Urinary bladder (tissue), 4 donors: ENCODE measurements around the gene MLLT10. TPM values are rescaled to one million over a fixed set of nuclear protein-coding genes. Genes with fewer than 3 reads are reported as not detected.
A peak's percentile ranks its signal among the peaks of the same experiment; 100 is the strongest.

ENCODE experiments used
- DNase-seq: peaks from one replicate; pipeline ENCODE4 v3.0.0-alpha.2; 2015; ENCODE audit errors: extremely low spot score
- H3K27ac ChIP-seq: one replicate; pipeline ENCODE4 v1.5.1; 2013; ENCODE audit warnings: low read depth, mild to moderate bottlenecking, moderate library complexity
- H3K36me3 ChIP-seq: one replicate; pipeline ENCODE4 v1.6.1; 2013; ENCODE audit warnings: mild to moderate bottlenecking, moderate library complexity; ENCODE audit not compliant: insufficient read depth
- H3K4me1 ChIP-seq: one replicate; pipeline ENCODE4 v1.6.1; 2013; ENCODE audit warnings: mild to moderate bottlenecking, moderate library complexity; ENCODE audit not compliant: insufficient read depth
- H3K4me3 ChIP-seq: one replicate; pipeline ENCODE4 v1.5.1; 2013; ENCODE audit warnings: low read depth, low read length
- WGBS: extraction: QIAGEN DNeasy Blood & Tissue Kit; methylation state at CpG from one replicate; pipeline ENCODE4 v1.1.7; 2013; 5-methylcytosine and 5-hydroxymethylcytosine counted together
- polyA plus RNA-seq: library from polyadenylated mRNA; stranded (reverse); fragments of 200-250 nt; gene quantifications from one replicate; pipeline ENCODE4 v1.2.3, GENCODE V29; 2013
- total RNA-seq: library from RNA; depleted of rRNA; stranded (reverse); fragments of >200 nt; gene quantifications from one replicate; pipeline ENCODE4 v1.2.3, GENCODE V29; 2014
- donor health status: healthy with polysubstance abuse.
- donor health status: healthy.

Gene MLLT10
- total and polyA plus RNA-seq, 2 donors, result 36.6 to 109 TPM

DNA sequence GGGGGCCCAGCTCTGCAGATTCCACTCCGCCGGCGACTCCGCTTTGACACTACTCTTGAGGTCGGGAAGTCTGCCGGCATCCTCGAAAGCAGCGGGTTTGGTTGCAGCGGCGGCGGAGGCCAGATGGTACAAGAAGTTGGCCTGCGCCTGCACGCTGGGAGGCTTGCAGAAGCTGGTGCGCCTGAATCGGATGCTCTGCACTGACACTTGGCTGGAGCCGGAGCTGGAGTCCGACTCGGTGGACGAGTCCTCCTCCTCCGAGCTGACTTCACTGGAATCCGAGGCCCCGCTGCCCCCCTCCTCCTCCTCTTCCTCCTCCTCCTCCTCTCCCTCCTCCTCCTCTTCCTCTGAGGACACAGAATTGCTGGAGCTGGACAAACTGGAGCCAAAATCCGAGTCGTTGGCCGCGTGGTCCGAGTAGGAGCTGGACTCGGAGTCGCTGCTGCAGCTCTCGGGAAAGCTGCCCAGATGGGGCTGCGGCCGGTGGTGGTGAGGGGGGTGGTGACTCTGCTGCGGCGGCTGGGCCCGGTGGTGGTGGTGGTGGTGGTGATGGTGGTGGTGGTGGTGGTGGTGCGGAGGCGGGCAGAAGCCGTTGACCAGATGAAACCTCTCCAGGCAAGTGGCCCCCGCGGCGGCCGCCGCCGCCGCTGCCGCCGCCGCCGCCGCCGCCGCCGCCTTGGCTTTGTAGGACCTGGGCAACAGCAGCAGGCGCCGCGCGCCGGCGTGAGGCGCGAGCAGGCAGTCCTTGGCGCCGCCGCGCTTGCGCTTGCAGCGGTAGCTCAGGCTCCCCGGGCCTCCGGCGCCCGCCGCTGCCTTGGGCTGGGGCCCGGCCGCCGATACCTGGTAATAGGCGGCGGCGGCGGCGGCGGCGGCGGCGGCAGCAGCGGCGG, 17.5 kb upstream of the MLLT10 start:
- Histone ChIP-seq H3K4me1 (no peaks in the 10 kb centered on the region), H3K4me3 (peak overlapping the region; percentile 94), H3K36me3 (no peaks in the 10 kb centered on the region), H3K27ac (peak overlapping the region; percentile 72)
- DNase-seq, result no peak
- WGBS, result under 1% methylated on average over 84 of the region's 86 CpGs

DNA sequence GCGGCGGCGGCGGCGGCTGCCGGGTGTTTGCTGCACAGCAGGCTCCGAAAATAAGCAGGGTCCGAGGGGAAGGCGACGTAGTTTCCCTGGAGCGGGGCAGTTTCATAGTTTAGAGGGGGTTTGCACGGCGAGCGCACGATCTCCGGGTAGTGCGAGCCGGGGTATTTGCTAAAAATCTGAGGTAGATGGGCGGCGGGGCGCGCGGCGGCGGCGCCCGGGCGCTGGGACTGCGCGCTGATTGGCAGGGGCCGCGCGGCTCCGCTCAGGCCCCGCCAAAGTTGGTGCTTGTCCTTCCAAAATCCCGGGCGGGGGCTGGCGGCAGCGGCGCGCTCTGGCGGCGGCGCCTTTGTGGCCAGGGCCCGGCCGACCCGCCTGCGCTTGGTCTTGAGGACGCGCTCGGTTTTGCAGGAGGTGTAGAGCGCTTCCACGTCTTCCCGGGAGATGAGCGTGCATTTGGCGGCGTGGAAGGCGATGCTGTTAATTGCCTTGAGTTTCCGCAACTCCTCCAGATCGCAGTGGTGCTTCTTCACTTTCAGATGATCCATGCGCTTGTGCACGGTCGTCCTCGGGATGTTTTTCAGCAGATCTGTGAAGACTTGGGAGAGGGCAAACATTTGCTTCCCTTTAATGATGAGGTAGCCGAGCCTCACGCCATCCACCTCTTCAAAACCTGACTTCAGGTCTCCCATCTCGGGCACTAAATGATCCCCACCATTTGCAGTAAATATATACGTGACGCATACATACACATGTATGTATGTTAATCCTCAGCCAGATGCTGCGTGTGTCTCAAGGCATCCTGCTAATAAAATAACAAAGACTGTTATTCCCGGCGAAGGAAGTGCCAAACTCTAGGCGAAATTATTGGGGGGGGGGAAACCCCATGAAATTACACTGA, 16.6 kb upstream of the MLLT10 start:
- peak overlapping the region; percentile 94 for H3K4me3 ChIP-seq
- H3K36me3 ChIP-seq, result no peaks in the 10 kb centered on the region
- H3K4me1 ChIP-seq, result no peaks in the 10 kb centered on the region
- no peak for DNase-seq
- under 1% methylated on average over 73 of the region's 73 CpGs for WGBS
- H3K27ac ChIP-seq, result peak overlapping the region; percentile 72

DNA sequence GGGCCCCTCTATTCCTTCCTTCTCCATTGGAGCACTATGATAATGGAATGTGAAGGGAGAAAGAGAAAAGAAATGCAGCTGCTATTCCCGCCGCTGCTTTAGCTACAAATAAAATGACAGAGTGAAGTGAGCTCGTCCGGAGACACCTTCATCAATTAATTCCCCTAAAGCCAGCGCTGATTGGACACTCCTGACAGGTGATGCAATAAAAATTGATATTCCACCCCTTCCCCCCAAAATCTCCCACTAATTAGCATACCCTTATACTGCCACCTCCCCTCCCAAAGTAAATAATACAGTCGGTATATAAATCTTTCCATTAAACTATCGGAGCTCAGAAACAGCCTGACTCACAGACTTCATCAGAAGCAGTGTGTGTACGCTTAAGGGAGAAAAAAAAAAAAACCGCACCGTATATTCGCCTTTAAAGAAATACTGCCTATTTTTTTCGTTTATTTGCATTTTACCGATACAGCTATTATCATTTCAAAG, 15.8 kb upstream of the MLLT10 start:
- 8% methylated on average over 13 of the region's 13 CpGs for WGBS
- DNase-seq, result no peak
- H3K4me1 ChIP-seq, result no peaks in the 10 kb centered on the region
- H3K36me3 ChIP-seq, result no peaks in the 10 kb centered on the region
- H3K27ac ChIP-seq, result peak overlapping the region; percentile 72
- peak overlapping the region; percentile 94 for H3K4me3 ChIP-seq

DNA sequence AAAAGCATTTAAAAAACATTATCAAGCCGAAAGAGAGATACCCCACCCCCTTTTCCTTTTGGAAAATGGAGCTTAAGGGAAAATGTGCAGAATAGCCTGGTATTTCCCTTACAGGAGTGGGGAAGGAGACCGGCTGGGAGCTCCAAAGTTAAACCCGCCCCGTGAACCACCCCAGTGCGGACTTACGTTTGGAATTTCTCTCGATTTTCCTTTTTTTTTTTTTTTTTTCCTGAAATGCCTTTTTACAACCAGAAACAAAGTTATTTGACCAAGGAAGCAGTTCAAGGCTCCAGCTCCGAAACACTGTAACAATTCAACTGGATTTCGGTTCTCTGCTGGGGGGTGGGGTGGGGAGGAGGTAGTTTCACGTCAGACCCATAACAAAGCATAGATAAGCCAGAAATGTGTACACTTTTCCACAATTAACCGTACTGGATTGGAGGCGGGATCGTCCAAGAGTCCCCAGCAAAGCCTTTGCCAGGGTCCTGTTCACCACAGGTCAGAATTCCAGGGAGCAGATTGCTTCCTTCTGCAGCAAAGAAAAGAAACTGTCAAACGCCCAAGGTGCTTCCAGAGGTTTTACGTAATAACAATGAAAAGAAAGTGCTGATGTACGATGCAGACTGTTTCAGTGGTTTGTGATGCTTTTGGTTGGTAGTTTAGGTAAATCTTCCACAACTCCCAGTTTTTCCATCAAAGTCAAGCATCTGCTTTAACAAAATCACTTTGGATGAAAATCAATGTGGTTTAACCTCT, 15.2 kb upstream of the MLLT10 start:
- H3K4me3 ChIP-seq, result peak overlapping the region; percentile 94
- H3K36me3 ChIP-seq, result no peaks in the 10 kb centered on the region
- 8% methylated on average over 16 of the region's 16 CpGs for WGBS
- H3K4me1 ChIP-seq, result no peaks in the 10 kb centered on the region
- peak overlapping the region; percentile 82 for H3K27ac ChIP-seq
- DNase-seq, result no peak

DNA sequence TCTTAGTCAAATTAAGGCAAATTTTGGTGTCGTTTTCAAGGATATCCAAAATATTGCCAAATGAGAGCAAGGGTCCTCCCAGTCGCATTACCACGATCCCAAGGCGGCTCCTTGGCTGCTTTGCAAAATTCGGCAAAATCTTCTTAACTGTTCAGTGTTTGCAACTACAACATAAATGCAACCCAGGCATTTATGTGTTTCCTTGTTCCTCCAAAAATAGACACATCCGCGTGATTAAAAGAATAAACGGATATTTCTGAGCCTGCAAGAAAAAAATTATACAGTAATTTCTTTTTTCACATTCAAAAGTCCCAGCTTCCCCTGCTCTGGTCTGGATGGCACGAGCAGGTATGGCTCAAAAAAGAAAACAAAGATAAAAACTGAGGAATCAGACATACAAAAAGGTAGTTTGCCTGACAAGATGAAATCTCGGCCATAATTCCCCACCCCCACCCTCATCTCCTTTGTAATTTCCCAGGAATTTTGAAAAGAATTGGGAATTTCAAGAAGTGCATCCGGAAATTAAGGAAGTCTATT, 14.6 kb upstream of the MLLT10 start:
- DNase-seq, result no peak
- peaks cover 2% of the 10 kb centered on the region for H3K36me3 ChIP-seq
- H3K4me1 ChIP-seq, result no peaks in the 10 kb centered on the region

DNA sequence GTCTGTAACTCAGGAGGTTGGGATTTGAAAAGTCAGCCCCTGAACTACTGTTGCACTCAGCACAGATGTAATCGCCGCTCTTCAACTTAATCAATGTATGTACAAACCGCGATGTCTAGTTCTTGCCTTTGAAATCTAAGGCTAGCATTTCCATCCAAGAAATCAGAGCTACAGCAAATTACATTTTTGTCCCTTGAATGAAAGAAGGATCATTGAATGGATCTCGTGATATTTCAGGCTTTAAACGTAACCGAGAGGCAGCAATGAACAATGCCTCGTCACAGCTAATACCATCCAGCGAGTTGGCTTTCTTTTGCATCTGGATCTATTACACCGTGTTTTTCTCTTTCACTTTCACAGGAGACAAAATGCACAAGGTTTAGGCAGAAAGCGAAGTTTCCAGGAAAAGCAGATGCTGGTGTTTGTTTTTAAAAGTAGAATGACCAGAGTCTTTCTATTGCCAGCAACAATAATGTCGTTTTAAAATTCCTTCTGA, 14.0 kb upstream of the MLLT10 start:
- peak overlapping the region; percentile 47 for H3K4me3 ChIP-seq
- no peak for DNase-seq
- WGBS, result 6% methylated on average over 12 of the region's 12 CpGs
- peaks cover 2% of the 10 kb centered on the region for H3K36me3 ChIP-seq
- H3K4me1 ChIP-seq, result no peaks in the 10 kb centered on the region
- peak overlapping the region; percentile 80 for H3K27ac ChIP-seq

More for the DNA sequence above, 14.6 kb upstream of the MLLT10 start:
- peak overlapping the region; percentile 80 for H3K27ac ChIP-seq
- peak overlapping the region; percentile 94 for H3K4me3 ChIP-seq
- WGBS, result 10% methylated on average over 11 of the region's 11 CpGs

DNA sequence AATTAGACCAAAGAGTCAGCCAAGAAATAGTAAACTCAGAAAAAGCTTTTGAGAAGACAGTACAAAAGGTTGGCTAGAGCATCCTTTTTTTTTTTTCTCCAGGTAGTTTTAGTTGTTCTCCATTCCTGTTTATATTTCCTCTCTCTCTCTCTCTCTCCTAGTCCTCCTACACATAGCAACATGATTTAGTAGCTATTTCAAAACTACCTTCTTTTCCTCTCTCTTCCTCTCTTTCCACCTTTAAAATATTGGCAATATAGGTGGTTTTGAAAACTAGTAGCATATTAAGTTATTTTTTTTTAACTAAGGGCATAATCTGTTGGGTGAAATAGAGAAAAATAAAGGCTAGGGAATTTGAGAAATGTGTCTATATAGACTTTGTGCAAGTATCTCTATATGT, 13.5 kb upstream of the MLLT10 start:
- H3K36me3 ChIP-seq, result peaks cover 2% of the 10 kb centered on the region
- DNase-seq, result no peak
- H3K4me1 ChIP-seq, result no peaks in the 10 kb centered on the region
- peak overlapping the region; percentile 47 for H3K4me3 ChIP-seq
- H3K27ac ChIP-seq, result peak overlapping the region; percentile 85

DNA sequence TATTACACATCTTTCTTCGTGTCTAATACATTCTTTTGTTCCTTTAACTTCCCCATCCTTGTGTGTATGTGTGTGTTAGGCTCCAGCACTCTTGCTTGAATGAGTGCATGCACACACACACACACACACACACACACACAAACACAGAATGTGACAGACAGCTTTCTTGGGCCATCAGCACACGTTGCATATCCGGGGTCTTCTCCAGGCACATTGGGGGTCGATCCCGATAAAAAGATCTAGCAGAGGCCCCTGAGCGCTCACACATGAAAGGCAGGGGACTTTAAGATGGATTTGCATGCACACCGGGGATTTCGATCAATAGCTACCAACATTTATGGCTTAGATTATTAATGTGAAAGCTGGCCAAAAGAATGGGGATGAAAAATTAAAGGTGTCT, 13.1 kb upstream of the MLLT10 start:
- H3K27ac ChIP-seq, result peak overlapping the region; percentile 85
- WGBS, result 59% methylated on average over 8 of the region's 8 CpGs
- H3K4me3 ChIP-seq, result no peak overlapping the region
- no peaks in the 10 kb centered on the region for H3K4me1 ChIP-seq
- no peak for DNase-seq
- peaks cover 2% of the 10 kb centered on the region for H3K36me3 ChIP-seq

DNA sequence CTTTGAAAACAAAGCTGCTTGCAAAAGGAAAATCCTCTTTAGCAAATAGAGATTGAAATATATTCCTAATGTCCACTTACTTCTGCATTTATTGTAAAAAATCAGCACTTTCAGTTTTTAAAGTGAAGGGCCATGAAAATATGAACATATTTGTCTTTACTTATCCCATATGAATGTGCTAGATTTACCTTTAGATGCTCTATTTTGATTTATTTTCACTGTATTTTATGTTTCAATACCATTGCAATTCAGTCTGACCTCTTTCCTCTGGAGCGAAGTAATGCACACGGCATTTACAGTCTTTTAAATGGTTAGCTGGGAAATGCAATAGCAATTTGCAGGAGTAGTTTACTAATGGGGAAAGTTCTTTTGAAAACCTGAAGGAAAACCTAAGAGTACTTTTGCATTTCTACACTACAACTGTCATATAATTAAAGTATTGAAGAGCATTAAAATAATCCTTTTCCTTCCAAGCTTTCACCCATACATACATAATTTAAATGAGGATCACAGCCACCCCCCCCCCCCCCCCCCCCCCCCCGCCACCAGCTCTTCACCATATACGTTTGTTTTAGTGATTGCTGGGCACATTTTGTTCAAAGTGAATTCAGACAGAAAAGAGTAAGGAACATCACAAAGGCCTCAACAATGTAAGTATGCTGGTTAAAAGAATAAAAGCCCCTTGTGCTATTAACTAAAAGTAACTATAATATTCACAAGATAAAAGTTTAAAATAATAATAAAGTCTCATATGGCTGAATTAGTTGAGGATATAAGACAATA, 12.1 kb upstream of the MLLT10 start:
- DNase-seq, result no peak
- Histone ChIP-seq H3K4me1 (no peaks in the 10 kb centered on the region), H3K36me3 (peaks cover 2% of the 10 kb centered on the region), H3K27ac (no peak overlapping the region), H3K4me3 (no peak overlapping the region)
- WGBS, result 73% methylated on average over 4 of the region's 4 CpGs

DNA sequence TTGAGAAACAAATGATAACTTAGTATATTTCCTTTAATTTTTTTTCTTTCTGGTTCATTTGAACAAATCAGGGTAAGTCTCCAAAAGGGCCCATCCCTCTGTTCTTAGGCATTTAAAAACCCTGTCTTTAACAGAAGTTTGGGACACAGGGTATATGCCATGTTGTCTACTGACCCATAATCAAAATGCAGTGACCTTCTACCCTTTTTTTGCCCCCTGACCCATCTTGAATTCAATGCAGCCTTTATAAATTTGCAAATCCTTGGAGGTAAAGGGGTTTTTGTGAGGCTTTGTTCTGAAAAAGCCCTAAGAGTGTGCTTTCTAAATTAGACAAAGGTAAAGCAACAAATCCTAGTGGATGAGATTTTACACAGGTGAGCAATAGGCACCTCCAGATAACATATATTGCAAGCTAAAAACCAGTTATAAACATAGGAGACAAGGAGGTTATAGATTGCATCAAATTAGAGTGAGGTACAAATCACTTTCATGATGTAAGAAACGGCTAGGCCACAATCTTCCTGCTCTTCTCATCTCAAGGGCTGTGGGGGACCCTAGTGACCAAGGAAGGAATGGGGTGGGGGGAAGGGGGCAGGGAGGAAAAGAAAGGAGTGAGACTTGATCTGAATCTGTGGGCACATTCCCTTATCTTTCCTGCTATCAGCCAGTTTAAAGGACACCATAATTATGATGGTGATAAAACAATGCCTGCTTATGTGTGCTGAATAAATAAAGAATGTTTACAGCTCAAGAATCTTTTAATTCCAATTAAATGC, 11.2 kb upstream of the MLLT10 start:
- WGBS, result 68% methylated on average over 1 of the region's 1 CpG
- Histone ChIP-seq H3K27ac (no peak overlapping the region), H3K4me1 (no peaks in the 10 kb centered on the region), H3K4me3 (no peak overlapping the region), H3K36me3 (peaks cover 2% of the 10 kb centered on the region)
- no peak for DNase-seq

DNA sequence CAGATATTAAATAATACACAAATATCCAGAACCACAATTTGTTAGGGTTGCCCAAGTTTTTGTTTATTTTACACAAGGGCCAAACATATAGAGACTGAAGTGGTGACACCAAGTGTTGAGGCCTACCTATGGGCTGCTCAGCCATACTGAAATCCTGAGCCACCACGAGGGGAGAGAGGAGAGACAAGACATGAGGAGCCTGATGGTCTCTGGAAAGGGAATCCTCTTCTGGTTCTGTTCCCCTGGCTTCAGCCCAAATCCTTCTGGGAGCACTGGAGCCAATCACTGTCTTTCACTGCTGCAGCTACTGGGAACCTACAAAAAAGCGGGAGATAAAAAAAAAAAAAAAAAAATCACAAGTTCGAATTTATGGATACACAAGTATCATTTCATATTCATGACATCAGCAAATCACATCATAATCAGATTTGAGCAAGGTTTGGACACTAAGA, 10.4 kb upstream of the MLLT10 start:
- DNase-seq, result no peak
- H3K4me1 ChIP-seq, result no peaks in the 10 kb centered on the region
- H3K4me3 ChIP-seq, result no peak overlapping the region
- WGBS, result 19% methylated on average over 3 of the region's 3 CpGs
- peaks cover 2% of the 10 kb centered on the region for H3K36me3 ChIP-seq
- no peak overlapping the region for H3K27ac ChIP-seq

DNA sequence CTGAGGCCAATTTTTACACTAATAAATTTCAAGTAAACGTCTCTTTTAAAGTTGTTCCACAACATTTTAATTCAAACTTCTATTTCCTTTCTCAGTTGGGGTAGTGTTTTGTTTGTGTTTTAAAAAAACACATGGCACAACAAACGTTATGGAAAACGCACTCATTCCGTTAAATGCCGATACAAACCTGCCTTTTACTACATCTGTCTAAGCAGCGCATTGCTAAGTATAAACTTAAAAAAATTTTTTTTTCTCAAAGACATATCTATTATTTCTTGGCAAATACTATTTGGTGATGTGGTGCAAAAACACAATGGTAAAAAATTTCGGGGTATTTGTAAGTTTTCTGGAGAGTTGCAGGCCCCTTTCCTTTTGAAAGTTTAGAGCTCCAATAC, 9.9 kb upstream of the MLLT10 start:
- Histone ChIP-seq H3K4me1 (no peaks in the 10 kb centered on the region), H3K4me3 (no peak overlapping the region), H3K36me3 (peaks cover 2% of the 10 kb centered on the region), H3K27ac (peak overlapping the region; percentile 74)
- 30% methylated on average over 7 of the region's 7 CpGs for WGBS
- no peak for DNase-seq
